ENCODE results near the gene G6PC1. TPM values are rescaled to one million over a fixed set of nuclear protein-coding genes. Genes with fewer than 3 reads are reported as not detected.

Gene G6PC1
- total and polyA plus RNA-seq, 2 of the 13 experiments (the other 11 are each of a cell fraction or from before 2014, with no cell fraction given), result 1.7 to 37.9 TPM

DNA sequence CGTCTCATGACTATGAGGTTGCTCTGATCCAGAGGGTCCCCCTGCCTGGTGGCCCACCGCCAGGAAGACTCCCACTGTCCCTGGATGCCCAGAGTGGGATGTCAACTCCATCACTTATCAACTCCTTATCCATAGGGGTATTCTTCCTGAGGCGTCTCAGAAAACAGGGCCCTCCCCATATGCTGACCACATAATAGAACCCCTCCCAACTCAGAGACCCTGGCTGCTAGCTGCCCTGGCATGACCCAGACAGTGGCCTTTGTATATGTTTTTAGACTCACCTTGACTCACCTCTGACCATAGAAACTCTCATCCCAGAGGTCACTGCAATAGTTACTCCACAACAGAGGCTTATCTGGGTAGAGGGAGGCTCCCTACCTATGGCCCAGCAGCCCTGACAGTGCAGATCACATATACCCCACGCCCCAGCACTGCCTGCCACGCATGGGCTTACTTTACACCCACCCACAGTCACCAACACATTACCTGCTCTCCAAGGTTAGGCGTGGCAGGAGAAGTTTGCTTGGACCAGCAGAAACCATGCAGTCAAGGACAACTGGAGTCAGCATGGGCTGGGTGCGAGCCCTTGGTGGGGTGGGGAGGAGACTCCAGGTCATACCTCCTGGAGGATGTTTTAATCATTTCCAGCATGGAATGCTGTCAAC, 2.3 kb upstream of the G6PC1 start (continued):
- TF ChIP-seq ATF7 (IDR thresholded peaks at IDR 0.05), result no peak
- TF ChIP-seq ATF7 (CRISPR knock-in tag; IDR thresholded peaks at IDR 0.05), result no peak
- no peak for TF ChIP-seq MED8 (CRISPR knock-in tag; IDR thresholded peaks at IDR 0.05; ENCODE audit: insufficient replicate concordance)
- TF ChIP-seq, protein P1, sequence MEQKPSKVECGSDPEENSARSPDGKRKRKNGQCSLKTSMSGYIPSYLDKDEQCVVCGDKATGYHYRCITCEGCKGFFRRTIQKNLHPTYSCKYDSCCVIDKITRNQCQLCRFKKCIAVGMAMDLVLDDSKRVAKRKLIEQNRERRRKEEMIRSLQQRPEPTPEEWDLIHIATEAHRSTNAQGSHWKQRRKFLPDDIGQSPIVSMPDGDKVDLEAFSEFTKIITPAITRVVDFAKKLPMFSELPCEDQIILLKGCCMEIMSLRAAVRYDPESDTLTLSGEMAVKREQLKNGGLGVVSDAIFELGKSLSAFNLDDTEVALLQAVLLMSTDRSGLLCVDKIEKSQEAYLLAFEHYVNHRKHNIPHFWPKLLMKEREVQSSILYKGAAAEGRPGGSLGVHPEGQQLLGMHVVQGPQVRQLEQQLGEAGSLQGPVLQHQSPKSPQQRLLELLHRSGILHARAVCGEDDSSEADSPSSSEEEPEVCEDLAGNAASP (CRISPR knock-in tag; IDR thresholded peaks at IDR 0.05; ENCODE audit: borderline replicate concordance), result peak; percentile 88; the same call in 1 of the 2 replicates
- no peak for TF ChIP-seq ELF4 (CRISPR knock-in tag; IDR thresholded peaks at IDR 0.05; ENCODE audit: borderline replicate concordance)
- TF ChIP-seq SRY (CRISPR knock-in tag; IDR thresholded peaks at IDR 0.05), result no peak
- no peak for TF ChIP-seq DNMT1 (CRISPR knock-in tag; IDR thresholded peaks at IDR 0.05)
- TF ChIP-seq EED (CRISPR knock-in tag; IDR thresholded peaks at IDR 0.05), result no peak
- TF ChIP-seq, protein P2, sequence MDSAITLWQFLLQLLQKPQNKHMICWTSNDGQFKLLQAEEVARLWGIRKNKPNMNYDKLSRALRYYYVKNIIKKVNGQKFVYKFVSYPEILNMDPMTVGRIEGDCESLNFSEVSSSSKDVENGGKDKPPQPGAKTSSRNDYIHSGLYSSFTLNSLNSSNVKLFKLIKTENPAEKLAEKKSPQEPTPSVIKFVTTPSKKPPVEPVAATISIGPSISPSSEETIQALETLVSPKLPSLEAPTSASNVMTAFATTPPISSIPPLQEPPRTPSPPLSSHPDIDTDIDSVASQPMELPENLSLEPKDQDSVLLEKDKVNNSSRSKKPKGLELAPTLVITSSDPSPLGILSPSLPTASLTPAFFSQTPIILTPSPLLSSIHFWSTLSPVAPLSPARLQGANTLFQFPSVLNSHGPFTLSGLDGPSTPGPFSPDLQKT (CRISPR knock-in tag; IDR thresholded peaks at IDR 0.05; ENCODE audit: borderline replicate concordance), result no peak
- TF ChIP-seq ZNF382 (CRISPR knock-in tag; IDR thresholded peaks at IDR 0.05; ENCODE audit: borderline replicate concordance), result no peak
- no peak for TF ChIP-seq SIN3B (IDR thresholded peaks at IDR 0.05; ENCODE audit: low read length)
- TF ChIP-seq SOX13 (IDR thresholded peaks at IDR 0.05), result no peak
- TF ChIP-seq SOX13 (CRISPR knock-in tag; conservative IDR thresholded peaks at IDR 0.05 in 1 of 2, IDR thresholded peaks at IDR 0.05 in 1 of 2), result 0 out of 4 replicates have a peak, but pooled peaks of 1 of the 2 experiments have one; percentile 12
- TF ChIP-seq, protein P3, sequence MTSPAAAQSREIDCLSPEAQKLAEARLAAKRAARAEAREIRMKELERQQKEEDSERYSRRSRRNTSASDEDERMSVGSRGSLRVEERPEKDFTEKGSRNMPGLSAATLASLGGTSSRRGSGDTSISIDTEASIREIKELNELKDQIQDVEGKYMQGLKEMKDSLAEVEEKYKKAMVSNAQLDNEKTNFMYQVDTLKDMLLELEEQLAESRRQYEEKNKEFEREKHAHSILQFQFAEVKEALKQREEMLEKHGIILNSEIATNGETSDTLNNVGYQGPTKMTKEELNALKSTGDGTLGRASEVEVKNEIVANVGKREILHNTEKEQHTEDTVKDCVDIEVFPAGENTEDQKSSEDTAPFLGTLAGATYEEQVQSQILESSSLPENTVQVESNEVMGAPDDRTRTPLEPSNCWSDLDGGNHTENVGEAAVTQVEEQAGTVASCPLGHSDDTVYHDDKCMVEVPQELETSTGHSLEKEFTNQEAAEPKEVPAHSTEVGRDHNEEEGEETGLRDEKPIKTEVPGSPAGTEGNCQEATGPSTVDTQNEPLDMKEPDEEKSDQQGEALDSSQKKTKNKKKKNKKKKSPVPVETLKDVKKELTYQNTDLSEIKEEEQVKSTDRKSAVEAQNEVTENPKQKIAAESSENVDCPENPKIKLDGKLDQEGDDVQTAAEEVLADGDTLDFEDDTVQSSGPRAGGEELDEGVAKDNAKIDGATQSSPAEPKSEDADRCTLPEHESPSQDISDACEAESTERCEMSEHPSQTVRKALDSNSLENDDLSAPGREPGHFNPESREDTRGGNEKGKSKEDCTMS (CRISPR knock-in tag; conservative IDR thresholded peaks at IDR 0.05), result no peak
- no peak for TF ChIP-seq REPIN1 (CRISPR knock-in tag; IDR thresholded peaks at IDR 0.05; ENCODE audit: borderline replicate concordance, low read depth)
- no peak for TF ChIP-seq ZSCAN12 (CRISPR knock-in tag; IDR thresholded peaks at IDR 0.05)
- TF ChIP-seq, protein P4, sequence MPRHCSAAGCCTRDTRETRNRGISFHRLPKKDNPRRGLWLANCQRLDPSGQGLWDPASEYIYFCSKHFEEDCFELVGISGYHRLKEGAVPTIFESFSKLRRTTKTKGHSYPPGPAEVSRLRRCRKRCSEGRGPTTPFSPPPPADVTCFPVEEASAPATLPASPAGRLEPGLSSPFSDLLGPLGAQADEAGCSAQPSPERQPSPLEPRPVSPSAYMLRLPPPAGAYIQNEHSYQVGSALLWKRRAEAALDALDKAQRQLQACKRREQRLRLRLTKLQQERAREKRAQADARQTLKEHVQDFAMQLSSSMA (CRISPR knock-in tag; IDR thresholded peaks at IDR 0.05), result 0 out of 2 replicates have a peak, but pooled peaks have one; percentile 51
- TF ChIP-seq, protein P5, sequence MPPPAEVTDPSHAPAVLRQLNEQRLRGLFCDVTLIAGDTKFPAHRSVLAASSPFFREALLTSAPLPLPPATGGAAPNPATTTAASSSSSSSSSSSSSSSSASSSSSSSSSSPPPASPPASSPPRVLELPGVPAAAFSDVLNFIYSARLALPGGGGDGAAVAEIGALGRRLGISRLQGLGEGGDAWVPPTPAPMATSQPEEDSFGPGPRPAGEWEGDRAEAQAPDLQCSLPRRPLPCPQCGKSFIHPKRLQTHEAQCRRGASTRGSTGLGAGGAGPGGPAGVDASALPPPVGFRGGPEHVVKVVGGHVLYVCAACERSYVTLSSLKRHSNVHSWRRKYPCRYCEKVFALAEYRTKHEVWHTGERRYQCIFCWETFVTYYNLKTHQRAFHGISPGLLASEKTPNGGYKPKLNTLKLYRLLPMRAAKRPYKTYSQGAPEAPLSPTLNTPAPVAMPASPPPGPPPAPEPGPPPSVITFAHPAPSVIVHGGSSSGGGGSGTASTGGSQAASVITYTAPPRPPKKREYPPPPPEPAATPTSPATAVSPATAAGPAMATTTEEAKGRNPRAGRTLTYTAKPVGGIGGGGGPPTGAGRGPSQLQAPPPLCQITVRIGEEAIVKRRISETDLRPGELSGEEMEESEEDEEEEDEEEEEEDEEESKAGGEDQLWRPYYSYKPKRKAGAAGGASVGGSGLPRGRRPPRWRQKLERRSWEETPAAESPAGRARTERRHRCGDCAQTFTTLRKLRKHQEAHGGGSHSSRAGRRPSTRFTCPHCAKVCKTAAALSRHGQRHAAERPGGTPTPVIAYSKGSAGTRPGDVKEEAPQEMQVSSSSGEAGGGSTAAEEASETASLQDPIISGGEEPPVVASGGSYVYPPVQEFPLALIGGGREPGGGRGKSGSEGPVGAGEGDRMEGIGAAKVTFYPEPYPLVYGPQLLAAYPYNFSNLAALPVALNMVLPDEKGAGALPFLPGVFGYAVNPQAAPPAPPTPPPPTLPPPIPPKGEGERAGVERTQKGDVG (CRISPR knock-in tag; IDR thresholded peaks at IDR 0.05; ENCODE audit: borderline replicate concordance), result 0 out of 2 replicates have a peak, but pooled peaks have one; percentile 57
- TF ChIP-seq PAX8 (CRISPR knock-in tag; IDR thresholded peaks at IDR 0.05; ENCODE audit: borderline replicate concordance), result no peak
- TF ChIP-seq MIXL1 (CRISPR knock-in tag; IDR thresholded peaks at IDR 0.05), result 0 out of 2 replicates have a peak, but pooled peaks have one; percentile 21

Measured in HepG2 (cell line).